Rectal smooth muscle tissue (tissue), 1 donor: Measurements from ENCODE around the gene OR6V1.

Experiments used
- H3K27ac ChIP-seq: one replicate; pipeline ENCODE4 v1.7.0; 2013; ENCODE audit warnings: low read depth, low read length, inconsistent platforms
- H3K27me3 ChIP-seq: one replicate; pipeline ENCODE4 v1.7.0; 2013; ENCODE audit warnings: low read length; ENCODE audit not compliant: control insufficient read depth, insufficient read depth
- H3K36me3 ChIP-seq: one replicate; pipeline ENCODE4 v1.7.0; 2013; ENCODE audit warnings: low read length; ENCODE audit not compliant: control insufficient read depth, insufficient read depth
- H3K4me1 ChIP-seq: one replicate; pipeline ENCODE4 v1.7.0; 2013; ENCODE audit warnings: low read length; ENCODE audit not compliant: control insufficient read depth, insufficient read depth
- H3K4me3 ChIP-seq: one replicate; pipeline ENCODE4 v1.7.0; 2013; ENCODE audit warnings: low read length
- H3K9ac ChIP-seq: one replicate; pipeline ENCODE4 v1.7.0; 2013; ENCODE audit warnings: low read length

OR6V1 gene

DNA sequence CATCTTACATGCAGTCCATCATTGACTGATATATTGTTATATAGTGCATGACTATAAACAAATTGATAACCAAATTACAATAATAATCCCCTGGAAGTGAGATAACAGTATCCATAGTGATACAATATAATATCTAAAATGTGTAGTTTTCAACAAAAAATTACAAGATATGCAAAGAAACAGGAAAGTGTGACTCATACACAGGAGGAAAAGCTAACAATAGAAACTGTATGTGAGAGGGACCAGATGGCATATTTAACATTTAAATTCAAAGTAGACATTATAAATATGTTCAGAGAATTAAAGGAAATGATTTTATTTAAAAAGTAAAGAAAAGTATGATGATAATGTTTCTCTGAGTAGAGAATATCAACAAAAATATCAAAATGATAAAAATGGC, 33.2 kb upstream of the OR6V1 start:
- Histone ChIP-seq H3K36me3 (no peaks in the 10 kb centered on the region), H3K9ac (no peak overlapping the region), H3K27ac (no peak overlapping the region), H3K4me1 (peaks cover 4% of the 10 kb centered on the region), H3K4me3 (no peak overlapping the region), H3K27me3 (no peaks in the 10 kb centered on the region)

DNA sequence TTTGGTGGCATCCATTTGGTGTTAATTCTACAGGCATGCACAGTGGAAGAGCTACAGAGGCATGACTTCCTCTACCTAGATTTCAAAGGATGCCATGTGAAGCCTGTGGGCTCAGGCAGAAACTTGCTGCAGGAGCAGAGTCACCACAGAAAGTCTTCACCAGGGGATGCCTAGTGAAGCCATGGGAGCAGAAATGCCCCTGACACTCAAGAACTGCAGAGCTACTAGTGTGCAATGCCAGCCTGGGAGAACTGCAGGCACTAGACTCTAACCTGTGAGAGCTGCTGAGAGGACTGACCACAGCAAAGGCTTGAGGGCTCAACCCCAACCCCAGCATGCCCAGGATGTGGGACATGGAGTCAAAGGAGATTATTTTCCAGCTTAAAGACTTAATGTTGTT, 29.1 kb upstream of the OR6V1 start:
- no peak overlapping the region for H3K4me3 ChIP-seq
- no peaks in the 10 kb centered on the region for H3K4me1 ChIP-seq
- no peaks in the 10 kb centered on the region for H3K27me3 ChIP-seq
- no peak overlapping the region for H3K9ac ChIP-seq
- no peak overlapping the region for H3K27ac ChIP-seq
- no peaks in the 10 kb centered on the region for H3K36me3 ChIP-seq

GRCh38 chr7:143025371-143025770, 26.8 kb upstream of the OR6V1 start:
- Histone ChIP-seq H3K9ac (no peak overlapping the region), H3K27me3 (no peaks in the 10 kb centered on the region), H3K36me3 (no peaks in the 10 kb centered on the region), H3K27ac (no peak overlapping the region), H3K4me1 (no peaks in the 10 kb centered on the region), H3K4me3 (no peak overlapping the region)

- no peaks in the 10 kb centered on the region for H3K27me3 ChIP-seq
- H3K4me1 ChIP-seq: no peaks in the 10 kb centered on the region
- no peak within 1 kb of the TSS for H3K9ac ChIP-seq
- no peaks in the 10 kb centered on the region for H3K36me3 ChIP-seq
- H3K4me3 ChIP-seq: no peak within 1 kb of the TSS
- H3K27ac ChIP-seq: no peak within 1 kb of the TSS
Observed at GRCh38 chr7:143027032-143027431, 25.1 kb upstream of the OR6V1 start, which contains the start of gene OR9A2. Gene OR9A2, minus strand, starts transcription at chr7:143027132. Its CDS starts 0 bp downstream, at chr7:143027132.

- no peaks in the 10 kb centered on the region for H3K4me1 ChIP-seq
- no peak overlapping the region for H3K4me3 ChIP-seq
- H3K36me3 ChIP-seq: no peaks in the 10 kb centered on the region
- no peaks in the 10 kb centered on the region for H3K27me3 ChIP-seq
- H3K9ac ChIP-seq: no peak overlapping the region
- H3K27ac ChIP-seq: no peak overlapping the region
Observed at GRCh38 chr7:143027683-143028082, 24.5 kb upstream of the OR6V1 start.

GRCh38 chr7:143038635-143039034, 13.5 kb upstream of the OR6V1 start:
- Histone ChIP-seq H3K27ac (no peak overlapping the region), H3K4me3 (no peak overlapping the region), H3K27me3 (no peaks in the 10 kb centered on the region), H3K4me1 (no peaks in the 10 kb centered on the region), H3K9ac (no peak overlapping the region), H3K36me3 (no peaks in the 10 kb centered on the region)

- H3K4me3 ChIP-seq: no peak overlapping the region
- no peaks in the 10 kb centered on the region for H3K4me1 ChIP-seq
- no peak overlapping the region for H3K9ac ChIP-seq
- H3K27me3 ChIP-seq: no peaks in the 10 kb centered on the region
- no peak overlapping the region for H3K27ac ChIP-seq
- no peaks in the 10 kb centered on the region for H3K36me3 ChIP-seq
Observed at GRCh38 chr7:143040209-143040715, 11.9 kb upstream of the OR6V1 start.

- Histone ChIP-seq H3K4me1 (no peaks in the 10 kb centered on the region), H3K36me3 (no peaks in the 10 kb centered on the region)
Observed at GRCh38 chr7:143041346-143041745, 10.8 kb upstream of the OR6V1 start.

DNA sequence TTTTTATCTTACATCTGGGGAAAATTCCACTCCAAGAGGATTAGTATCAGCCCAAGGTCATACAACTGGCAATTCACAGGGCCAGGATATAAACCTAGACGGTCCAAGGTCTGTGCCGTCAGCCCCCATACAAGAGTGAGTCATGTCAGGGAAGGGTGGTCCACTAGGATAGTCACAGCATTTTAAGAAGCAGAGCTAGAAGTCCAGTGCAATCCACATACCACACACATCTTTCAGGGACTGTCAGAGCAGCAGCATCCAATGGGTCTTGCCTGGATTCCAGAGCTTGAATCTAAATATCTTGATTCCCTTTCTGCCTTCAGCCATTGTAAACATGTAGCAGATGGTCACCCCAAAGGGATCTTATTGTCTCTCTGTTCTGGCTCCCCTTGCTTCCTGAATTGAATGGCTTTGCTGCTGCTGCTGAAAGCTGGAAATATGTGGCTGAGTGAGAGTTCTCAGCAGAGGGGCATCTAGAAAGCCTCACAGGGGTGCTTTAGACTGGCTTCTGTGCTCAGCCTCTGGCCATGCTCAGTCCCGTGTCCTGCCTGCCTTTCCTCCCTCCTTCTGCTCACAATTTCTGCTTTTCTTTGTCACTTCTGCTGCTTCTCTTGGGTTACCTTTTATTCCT, 9.9 kb upstream of the OR6V1 start:
- Histone ChIP-seq H3K4me1 (no peaks in the 10 kb centered on the region), H3K27ac (no peak overlapping the region), H3K36me3 (no peaks in the 10 kb centered on the region), H3K9ac (no peak overlapping the region), H3K4me3 (no peak overlapping the region), H3K27me3 (no peaks in the 10 kb centered on the region)

More at GRCh38 chr7:143041346-143041745, 10.8 kb upstream of the OR6V1 start:
- no peak overlapping the region for H3K27ac ChIP-seq
- H3K9ac ChIP-seq: no peak overlapping the region
- no peaks in the 10 kb centered on the region for H3K27me3 ChIP-seq
- no peak overlapping the region for H3K4me3 ChIP-seq

DNA sequence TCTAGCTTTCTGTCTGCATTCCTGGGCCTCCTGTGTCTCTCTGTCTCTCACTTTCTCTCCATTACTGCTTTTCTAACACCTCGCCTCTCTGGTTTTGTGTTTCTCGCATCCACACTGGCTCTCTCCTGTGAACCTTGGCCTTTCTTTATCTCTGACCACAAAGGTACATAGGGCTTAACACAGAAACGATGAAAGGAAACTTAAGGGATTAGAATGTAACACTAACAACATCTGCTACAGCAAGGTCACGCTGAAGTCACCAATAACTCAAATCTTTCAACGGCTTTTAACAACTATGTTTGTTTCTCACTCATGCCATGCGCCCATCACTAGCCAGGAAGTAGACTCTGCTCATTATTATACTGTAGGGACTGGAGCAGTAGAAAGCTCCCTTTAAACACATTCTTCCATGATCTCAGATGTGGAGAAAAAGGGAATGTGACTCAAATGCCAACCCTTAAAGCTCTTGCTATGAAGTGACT, 9.3 kb upstream of the OR6V1 start:
- Histone ChIP-seq H3K4me1 (no peaks in the 10 kb centered on the region), H3K4me3 (no peak overlapping the region), H3K27me3 (no peaks in the 10 kb centered on the region), H3K27ac (no peak overlapping the region), H3K36me3 (no peaks in the 10 kb centered on the region), H3K9ac (no peak overlapping the region)

DNA sequence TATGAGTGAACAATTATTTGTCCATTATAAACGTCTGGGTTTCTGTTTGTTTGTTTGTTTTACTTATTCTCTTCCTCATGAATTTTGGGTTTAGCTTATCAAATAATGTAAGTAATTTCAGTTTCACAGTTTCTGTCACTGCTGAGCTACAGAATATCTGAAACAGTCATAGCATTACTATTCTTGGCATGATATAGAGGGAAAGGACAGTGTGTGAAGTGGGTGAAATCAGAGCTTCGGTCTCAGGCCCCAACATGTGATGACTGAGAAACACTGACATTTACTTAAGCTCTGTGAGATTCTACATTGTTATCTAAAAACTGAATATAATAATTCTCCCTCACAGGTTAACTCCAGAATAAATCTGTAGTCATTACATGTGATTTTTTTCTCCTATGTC, 8.8 kb upstream of the OR6V1 start:
- Histone ChIP-seq H3K36me3 (no peaks in the 10 kb centered on the region), H3K4me1 (no peaks in the 10 kb centered on the region), H3K9ac (no peak overlapping the region), H3K27ac (no peak overlapping the region), H3K4me3 (no peak overlapping the region), H3K27me3 (no peaks in the 10 kb centered on the region)

DNA sequence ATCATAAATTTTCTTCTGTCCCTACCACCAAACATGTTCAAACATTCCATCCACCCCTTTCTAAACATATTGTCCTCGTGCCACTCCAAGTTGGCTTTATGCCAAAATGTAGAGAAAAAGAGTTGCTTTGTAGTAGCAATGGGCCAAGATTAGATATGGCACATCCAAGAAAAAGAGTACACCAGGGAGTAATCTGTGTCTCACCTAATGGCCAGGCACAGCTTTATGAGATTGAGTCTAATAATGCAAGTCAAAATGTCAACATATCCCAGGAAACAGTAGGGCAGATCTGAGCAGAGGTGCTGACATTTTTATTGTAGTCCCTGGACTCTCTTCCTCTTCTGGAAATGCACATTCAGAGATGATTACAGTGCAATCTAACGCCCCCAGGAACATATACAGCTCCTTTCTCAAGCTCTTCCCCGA, 5.7 kb upstream of the OR6V1 start:
- Histone ChIP-seq H3K4me3 (no peak overlapping the region), H3K27ac (no peak overlapping the region), H3K27me3 (no peaks in the 10 kb centered on the region), H3K9ac (no peak overlapping the region), H3K36me3 (no peaks in the 10 kb centered on the region), H3K4me1 (no peaks in the 10 kb centered on the region)

- Histone ChIP-seq H3K27me3 (no peaks in the 10 kb centered on the region), H3K4me3 (no peak overlapping the region), H3K9ac (no peak overlapping the region), H3K27ac (no peak overlapping the region), H3K4me1 (no peaks in the 10 kb centered on the region), H3K36me3 (no peaks in the 10 kb centered on the region)
Observed at GRCh38 chr7:143047326-143047725, 4.8 kb upstream of the OR6V1 start.
